CD14-positive monocyte (primary cell): ENCODE measurements around the gene MRPS34. TPM values are rescaled to one million over a fixed set of nuclear protein-coding genes. Genes with fewer than 3 reads are reported as not detected.
A peak's percentile ranks its signal among the peaks of the same experiment; 100 is the strongest.

ENCODE experiments used
- DNase-seq, 3 donors: peaks; one replicate each; pipeline ENCODE4 v3.0.0-alpha.2; 2011 to 2022
- H2AFZ ChIP-seq: 2 replicates; pipeline ENCODE4 v1.6.0; 2012; ENCODE audit warnings: mild to moderate bottlenecking, low read depth, low read length, inconsistent platforms; ENCODE audit not compliant: insufficient read depth, poor library complexity, severe bottlenecking
- H3K27ac ChIP-seq, 2 donors: 1 replicate in 1 of 2; 2 replicates in 1 of 2; pipeline ENCODE4 v1.5.1; 2012 to 2013; ENCODE audit warnings: low read length in 2 of 2, control low read depth in 1 of 2, inconsistent platforms in 1 of 2, low read depth in 1 of 2, mild to moderate bottlenecking in 1 of 2
- H3K27me3 ChIP-seq, 2 donors: one replicate each; pipeline versions ENCODE4 v1.6.0 to v1.6.1; 2011 to 2013; ENCODE audit warnings: low read length in 2 of 2; ENCODE audit not compliant: control insufficient read depth in 2 of 2, insufficient read depth in 2 of 2
- H3K36me3 ChIP-seq, 2 donors: replicated peaks in 1 of 2; 1 replicate in 1 of 2; 2 replicates in 1 of 2; pipeline versions ENCODE4 v1.5.1 to v1.6.1; 2012 to 2013; ENCODE audit warnings: low read length in 2 of 2, control low read depth in 1 of 2, inconsistent platforms in 1 of 2, mild to moderate bottlenecking in 1 of 2; ENCODE audit not compliant: insufficient read depth in 2 of 2, control insufficient read depth in 1 of 2
- H3K4me1 ChIP-seq, 2 donors: 1 replicate in 1 of 2; 2 replicates in 1 of 2; pipeline versions ENCODE4 v1.5.1 to v1.6.1; 2012 to 2013; ENCODE audit warnings: low read length in 2 of 2, control low read depth in 1 of 2, inconsistent platforms in 1 of 2, mild to moderate bottlenecking in 1 of 2, moderate library complexity in 1 of 2; ENCODE audit not compliant: insufficient read depth in 2 of 2, control insufficient read depth in 1 of 2
- H3K4me2 ChIP-seq: replicated peaks from 2 replicates; pipeline ENCODE3; 2012; ENCODE audit warnings: low read length, moderate library complexity, mild to moderate bottlenecking; ENCODE audit not compliant: poor library complexity, severe bottlenecking; ENCODE audit errors: extremely low read depth
- H3K4me3 ChIP-seq, 3 experiments: fragments of 200-600 bp in 1 of 3; sonication (generic) in 1 of 3; replicated peaks in 1 of 3; 1 replicate in 2 of 3; 2 replicates in 1 of 3; pipeline ENCODE4 v1.5.1; 2011 to 2013; ENCODE audit warnings: low read length in 3 of 3, mild to moderate bottlenecking in 3 of 3, control low read depth in 2 of 3, low read depth in 2 of 3, inconsistent platforms in 1 of 3, moderate library complexity in 1 of 3
- H3K79me2 ChIP-seq: 2 replicates; pipeline ENCODE4 v1.6.0; 2012; ENCODE audit warnings: mild to moderate bottlenecking, control low read depth, inconsistent platforms, low read length, moderate library complexity; ENCODE audit not compliant: insufficient read depth
- H3K9ac ChIP-seq: 2 replicates; pipeline ENCODE4 v1.6.0; 2017; ENCODE audit warnings: low read length, mild to moderate bottlenecking; ENCODE audit not compliant: insufficient read depth, poor library complexity, severe bottlenecking
- H3K9me3 ChIP-seq, 2 donors: replicated peaks in 1 of 2; 1 replicate in 1 of 2; 2 replicates in 1 of 2; pipeline versions ENCODE4 v1.5.1 to v1.6.1; 2012 to 2013; ENCODE audit warnings: low read length in 2 of 2, control low read depth in 1 of 2; ENCODE audit not compliant: control insufficient read depth in 1 of 2, insufficient read depth in 1 of 2
- H4K20me1 ChIP-seq: 2 replicates; pipeline ENCODE4 v1.6.0; 2012; ENCODE audit warnings: mild to moderate bottlenecking, low read length, control low read depth, moderate library complexity; ENCODE audit not compliant: insufficient read depth
- H3K27ac Mint-ChIP-seq, 7 donors: one replicate each; pipeline ENCODE4 v1.8.0; 2020; ENCODE audit warnings: mild to moderate bottlenecking in 7 of 7, mixed read lengths in 7 of 7, moderate library complexity in 6 of 7, inconsistent platforms in 2 of 7
- H3K27me3 Mint-ChIP-seq, 3 donors: one replicate each; pipeline ENCODE4 v1.8.0; 2021 to 2022; ENCODE audit warnings: low read depth in 3 of 3, mild to moderate bottlenecking in 3 of 3, mixed read lengths in 3 of 3, moderate library complexity in 3 of 3, inconsistent platforms in 1 of 3
- H3K36me3 Mint-ChIP-seq, 2 donors: one replicate each; pipeline ENCODE4 v1.8.0; 2020; ENCODE audit warnings: mixed read lengths in 2 of 2, inconsistent platforms in 1 of 2, mild to moderate bottlenecking in 1 of 2
- H3K4me1 Mint-ChIP-seq: one replicate; pipeline ENCODE4 v1.8.0; 2020; ENCODE audit warnings: mild to moderate bottlenecking, mixed read lengths
- H3K4me3 Mint-ChIP-seq, 2 donors: one replicate each; pipeline ENCODE4 v1.8.0; 2020; ENCODE audit warnings: mild to moderate bottlenecking in 2 of 2, mixed read lengths in 2 of 2, moderate library complexity in 1 of 2
- H3K9me3 Mint-ChIP-seq, 7 donors: one replicate each; pipeline ENCODE4 v1.8.0; 2020 to 2022; ENCODE audit warnings: mixed read lengths in 7 of 7, mild to moderate bottlenecking in 6 of 7, moderate library complexity in 6 of 7, inconsistent platforms in 2 of 7
- WGBS: methylation state at CpG from one replicate; pipeline ENCODE4 v1.1.5; 2013; ENCODE audit warnings: missing lambda C conversion rate; ENCODE audit not compliant: insufficient coverage; 5-methylcytosine and 5-hydroxymethylcytosine counted together
- intact Hi-C, 2 donors: fragments of 100-400 bp; cut with micrococcal nuclease; formaldehyde crosslinking; loops; one replicate each; pipeline versions ENCODE4 v1.15.0 to v1.15.1; 2023
- polyA plus RNA-seq, 3 donors: library from polyadenylated mRNA; depleted of rRNA in 1 of 3; unstranded in 2 of 3; stranded (reverse) in 1 of 3; fragments of 300-500 nt in 2 of 3; fragments of >200 nt in 1 of 3; fragmentation: Illumina TruSeq in 2 of 3; gene quantifications; 1 replicate in 2 of 3; 2 replicates in 1 of 3; pipeline ENCODE4 v1.2.3, GENCODE V29; 2012 to 2021
- TF ChIP-seq, protein P1 (sequence below): fragments of 200-600 bp; IDR thresholded peaks from one replicate; pipeline ENCODE4 v1.8.0; 2022; ENCODE audit warnings: antibody characterized with exemption, mild to moderate bottlenecking

Gene MRPS34
- polyA plus RNA-seq, 3 donors = 34.5 to 137 (median 109) TPM

DNA sequence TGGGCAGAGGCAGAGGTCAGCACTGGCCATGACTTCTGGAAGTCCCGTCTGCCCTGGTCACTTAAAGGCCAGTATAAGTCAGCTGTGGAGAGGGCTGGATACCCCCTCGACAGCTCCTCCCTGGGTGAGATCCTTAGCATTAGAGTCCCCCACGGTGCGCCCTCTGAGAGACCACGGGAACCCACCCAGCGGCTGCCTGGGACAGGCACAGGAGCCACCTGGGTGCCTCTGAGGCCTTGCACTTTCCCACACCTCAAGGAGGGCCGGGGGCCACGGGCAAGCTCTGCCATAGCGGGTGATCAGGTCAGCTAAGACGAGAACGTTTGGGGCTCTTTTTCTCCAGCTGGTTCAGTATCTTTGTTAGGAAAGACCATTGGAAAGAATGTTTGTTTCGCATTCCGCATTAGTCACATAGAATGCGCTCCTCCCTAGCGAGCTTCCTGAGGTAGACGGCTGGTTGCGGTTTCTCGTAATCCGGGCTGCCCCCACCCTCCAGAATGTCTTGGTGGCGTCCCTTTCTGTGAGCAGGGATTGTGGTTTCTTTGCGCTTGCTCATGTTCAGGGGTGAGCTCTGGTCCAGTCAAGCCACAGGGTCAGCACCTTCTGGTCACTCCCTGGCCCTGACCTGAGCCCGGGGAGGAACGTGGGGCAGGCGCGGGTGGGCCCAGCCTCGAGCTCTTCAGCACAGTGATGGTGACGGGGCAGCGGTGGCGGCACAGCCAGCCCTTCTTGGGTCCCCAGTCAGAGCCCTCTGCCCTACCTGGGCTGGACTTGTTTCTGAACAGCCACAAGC, 26.8 kb downstream of the MRPS34 start:
- no peaks in the 10 kb centered on the region for H3K9me3 ChIP-seq
- H3K4me1 ChIP-seq = no peaks in the 10 kb centered on the region
- TF ChIP-seq, protein P1, sequence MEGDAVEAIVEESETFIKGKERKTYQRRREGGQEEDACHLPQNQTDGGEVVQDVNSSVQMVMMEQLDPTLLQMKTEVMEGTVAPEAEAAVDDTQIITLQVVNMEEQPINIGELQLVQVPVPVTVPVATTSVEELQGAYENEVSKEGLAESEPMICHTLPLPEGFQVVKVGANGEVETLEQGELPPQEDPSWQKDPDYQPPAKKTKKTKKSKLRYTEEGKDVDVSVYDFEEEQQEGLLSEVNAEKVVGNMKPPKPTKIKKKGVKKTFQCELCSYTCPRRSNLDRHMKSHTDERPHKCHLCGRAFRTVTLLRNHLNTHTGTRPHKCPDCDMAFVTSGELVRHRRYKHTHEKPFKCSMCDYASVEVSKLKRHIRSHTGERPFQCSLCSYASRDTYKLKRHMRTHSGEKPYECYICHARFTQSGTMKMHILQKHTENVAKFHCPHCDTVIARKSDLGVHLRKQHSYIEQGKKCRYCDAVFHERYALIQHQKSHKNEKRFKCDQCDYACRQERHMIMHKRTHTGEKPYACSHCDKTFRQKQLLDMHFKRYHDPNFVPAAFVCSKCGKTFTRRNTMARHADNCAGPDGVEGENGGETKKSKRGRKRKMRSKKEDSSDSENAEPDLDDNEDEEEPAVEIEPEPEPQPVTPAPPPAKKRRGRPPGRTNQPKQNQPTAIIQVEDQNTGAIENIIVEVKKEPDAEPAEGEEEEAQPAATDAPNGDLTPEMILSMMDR = no peak
- no peak overlapping the region for H3K9ac ChIP-seq
- Mint-ChIP-seq H3K27ac (peak overlapping the region in 2 of 7 donors; percentile 20 to 45), H3K4me1 (no peaks in the 10 kb centered on the region), H3K9me3 (peaks cover 0 to 2% (median 0%) of the 10 kb centered on the region in 7 donors), H3K4me3 (no peak overlapping the region), H3K36me3 (peaks cover 57 to 81% of the 10 kb centered on the region in 2 donors), H3K27me3 (no peaks in the 10 kb centered on the region)
- no peak overlapping the region for H2AFZ ChIP-seq
- H3K79me2 ChIP-seq = no peaks in the 10 kb centered on the region
- no peak overlapping the region for H3K27ac ChIP-seq
- H3K36me3 ChIP-seq = peaks cover 80 to 90% of the 10 kb centered on the region in 2 donors
- H3K4me3 ChIP-seq = no peak overlapping the region
- H3K27me3 ChIP-seq = no peaks in the 10 kb centered on the region
- no peak overlapping the region for H3K4me2 ChIP-seq
- DNase-seq = no peak
- WGBS = 98% methylated on average over 24 of the region's 29 CpGs
- intact Hi-C loops = no loop called here
- H4K20me1 ChIP-seq = peaks cover 34% of the 10 kb centered on the region

DNA sequence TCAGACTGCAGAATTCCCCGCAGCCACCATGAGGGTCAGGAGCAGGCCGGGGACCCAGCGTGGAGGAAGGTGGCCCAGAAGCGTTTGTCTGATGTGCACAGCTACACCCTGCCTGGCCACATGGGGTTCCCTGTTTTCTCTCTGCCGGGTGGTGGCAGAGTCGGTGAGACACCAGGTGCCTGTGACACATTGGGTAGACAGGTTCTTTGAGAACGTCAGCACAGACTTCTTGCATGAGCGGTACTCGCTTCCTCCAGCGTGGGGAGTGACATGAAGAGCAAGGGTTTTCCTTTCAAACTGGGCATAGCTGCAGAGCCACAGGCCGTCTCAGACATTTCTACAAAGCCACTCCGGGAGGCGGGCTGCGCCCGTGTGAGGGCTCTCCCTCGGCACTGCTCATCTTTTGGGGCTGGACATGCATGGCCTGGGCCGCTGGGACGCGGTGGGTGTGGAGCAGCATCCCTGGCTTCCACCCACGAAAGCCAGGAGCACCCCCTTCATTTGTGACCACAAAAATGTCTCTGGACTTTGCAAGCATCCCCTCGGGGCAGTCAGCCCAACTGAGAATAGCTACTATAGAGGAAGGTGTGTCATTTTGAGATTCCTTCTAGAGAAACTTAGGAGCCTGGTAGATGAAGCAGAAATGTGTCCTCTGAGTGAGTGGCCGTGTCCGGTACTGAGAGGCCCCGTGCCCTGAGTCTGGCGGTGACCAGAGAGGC, 27.6 kb downstream of the MRPS34 start:
- Histone ChIP-seq H3K36me3 (peaks cover 82 to 91% of the 10 kb centered on the region in 2 donors), H3K4me1 (no peaks in the 10 kb centered on the region), H3K9ac (no peak overlapping the region), H3K27ac (no peak overlapping the region), H3K4me3 (no peak overlapping the region), H2AFZ (no peak overlapping the region), H3K79me2 (no peaks in the 10 kb centered on the region), H3K9me3 (no peaks in the 10 kb centered on the region), H3K27me3 (no peaks in the 10 kb centered on the region), H4K20me1 (peaks cover 39% of the 10 kb centered on the region), H3K4me2 (no peak overlapping the region)
- H3K36me3 Mint-ChIP-seq = peaks cover 52 to 74% of the 10 kb centered on the region in 2 donors
- no peak for DNase-seq
- no peaks in the 10 kb centered on the region for H3K27me3 Mint-ChIP-seq
- no peak overlapping the region for H3K4me3 Mint-ChIP-seq
- intact Hi-C loops = no loop called here
- no peaks in the 10 kb centered on the region for H3K4me1 Mint-ChIP-seq
- TF ChIP-seq, protein P1 = no peak
- H3K27ac Mint-ChIP-seq = peak overlapping the region in 2 of 7 donors; percentile 13 to 20
- H3K9me3 Mint-ChIP-seq = peaks cover 0 to 2% (median 0%) of the 10 kb centered on the region in 7 donors
- 97% methylated on average over 24 of the region's 25 CpGs for WGBS
